MG63 (cell line): ENCODE results near the gene DDX56. TPM values are rescaled to one million over a fixed set of nuclear protein-coding genes. Genes with fewer than 3 reads are reported as not detected.
A peak's percentile ranks its signal among the peaks of the same experiment; 100 is the strongest.
"Not testable (repeated sequence)": the region's sequence is repeated elsewhere in the genome, so short reads cannot be mapped to it uniquely, and the experiment has no call there.

Experiments used
- DNase-seq: peaks from one replicate; pipeline ENCODE4 v3.0.0-alpha.2; 2020
- H3K27me3 ChIP-seq: fragments of 250-450 bp; sonication (Bioruptor Pico); 2 replicates; pipeline ENCODE4 v1.5.1; 2020; ENCODE audit warnings: mild to moderate bottlenecking, moderate library complexity
- H3K36me3 ChIP-seq: fragments of 250-450 bp; sonication (Bioruptor Pico); 2 replicates; pipeline ENCODE4 v1.5.1; 2020; ENCODE audit warnings: mild to moderate bottlenecking, moderate library complexity
- H3K4me3 ChIP-seq: fragments of 250-450 bp; sonication (Bioruptor Pico); 2 replicates; pipeline ENCODE4 v1.5.1; 2020; ENCODE audit warnings: mild to moderate bottlenecking, moderate library complexity
- H3K9me3 ChIP-seq: fragments of 250-450 bp; sonication (Bioruptor Pico); 2 replicates; pipeline ENCODE4 v1.5.1; 2020; ENCODE audit warnings: mild to moderate bottlenecking, moderate library complexity
- total RNA-seq: library from RNA; depleted of rRNA; stranded (reverse); fragments of >200 nt; shearing (Covaris generic); gene quantifications from 2 replicates; pipeline ENCODE4 v1.2.3, GENCODE V29; 2014; ENCODE audit warnings: low replicate concordance

The DDX56 gene
- total RNA-seq, 1 experiment from 2014 or later, result 155 TPM

GRCh38 chr7:44604941-44605340, 31.2 kb upstream of the DDX56 start:
- peaks cover 7% of the 10 kb centered on the region for H3K36me3 ChIP-seq
- H3K4me3 ChIP-seq, result no peak overlapping the region
- no peaks in the 10 kb centered on the region for H3K27me3 ChIP-seq
- H3K9me3 ChIP-seq, result no peaks in the 10 kb centered on the region
- no peak for DNase-seq

- Histone ChIP-seq H3K27me3 (no peaks in the 10 kb centered on the region), H3K4me3 (no peak overlapping the region), H3K9me3 (no peaks in the 10 kb centered on the region), H3K36me3 (peaks cover 7% of the 10 kb centered on the region)
- no peak for DNase-seq
Measured at GRCh38 chr7:44603193-44603592, 29.5 kb upstream of the DDX56 start.

GRCh38 chr7:44602576-44602910, 28.8 kb upstream of the DDX56 start:
- H3K27me3 ChIP-seq, result no peaks in the 10 kb centered on the region
- peaks cover 2% of the 10 kb centered on the region for H3K36me3 ChIP-seq
- DNase-seq, result no peak
- no peak overlapping the region for H3K4me3 ChIP-seq
- no peaks in the 10 kb centered on the region for H3K9me3 ChIP-seq

GRCh38 chr7:44599222-44599621, 25.5 kb upstream of the DDX56 start:
- H3K27me3 ChIP-seq, result no peaks in the 10 kb centered on the region
- H3K36me3 ChIP-seq, result no peaks in the 10 kb centered on the region
- no peaks in the 10 kb centered on the region for H3K9me3 ChIP-seq
- H3K4me3 ChIP-seq, result no peak overlapping the region
- DNase-seq, result no peak

GRCh38 chr7:44597181-44597580, 23.5 kb upstream of the DDX56 start:
- H3K27me3 ChIP-seq, H3K4me3 ChIP-seq, H3K9me3 ChIP-seq, DNase-seq, H3K36me3 ChIP-seq: not testable (repeated sequence)

GRCh38 chr7:44595934-44596635, 22.4 kb upstream of the DDX56 start:
- H3K4me3 ChIP-seq, result no peak overlapping the region
- DNase-seq, result no peak
- H3K9me3 ChIP-seq, result no peaks in the 10 kb centered on the region
- H3K36me3 ChIP-seq, result no peaks in the 10 kb centered on the region
- H3K27me3 ChIP-seq, result no peaks in the 10 kb centered on the region

GRCh38 chr7:44590910-44591309, 17.2 kb upstream of the DDX56 start:
- no peak for DNase-seq
- Histone ChIP-seq H3K4me3 (no peak overlapping the region), H3K27me3 (no peaks in the 10 kb centered on the region), H3K9me3 (no peaks in the 10 kb centered on the region), H3K36me3 (no peaks in the 10 kb centered on the region)

GRCh38 chr7:44587843-44588711, 14.4 kb upstream of the DDX56 start:
- Histone ChIP-seq H3K4me3 (no peak overlapping the region), H3K27me3 (no peaks in the 10 kb centered on the region)
- peak; percentile 20 for DNase-seq

GRCh38 chr7:44583146-44583865, 9.6 kb upstream of the DDX56 start:
- Histone ChIP-seq H3K36me3 (peaks cover 32% of the 10 kb centered on the region), H3K9me3 (no peaks in the 10 kb centered on the region), H3K27me3 (no peaks in the 10 kb centered on the region), H3K4me3 (peak overlapping the region; percentile 84)
- no peak for DNase-seq

More at GRCh38 chr7:44587843-44588711, 14.4 kb upstream of the DDX56 start:
- Histone ChIP-seq H3K9me3 (no peaks in the 10 kb centered on the region), H3K36me3 (no peaks in the 10 kb centered on the region)

GRCh38 chr7:44581879-44582603, 8.3 kb upstream of the DDX56 start, which contains the start of gene TMED4:
Gene TMED4 (minus strand): TSS chr7:44582231. CDS start chr7:44582206, 25 bp downstream.
- Histone ChIP-seq H3K9me3 (no peaks in the 10 kb centered on the region), H3K27me3 (no peaks in the 10 kb centered on the region), H3K36me3 (peaks cover 39% of the 10 kb centered on the region), H3K4me3 (peak within 1 kb of the TSS; percentile 84)
- DNase-seq, result peak; percentile 98

GRCh38 chr7:44580945-44581878, 7.5 kb upstream of the DDX56 start:
- DNase-seq, result no peak
- H3K27me3 ChIP-seq, result no peaks in the 10 kb centered on the region
- no peaks in the 10 kb centered on the region for H3K9me3 ChIP-seq
- H3K36me3 ChIP-seq, result peaks cover 39% of the 10 kb centered on the region
- peak overlapping the region; percentile 84 for H3K4me3 ChIP-seq

- Histone ChIP-seq H3K9me3 (no peaks in the 10 kb centered on the region), H3K27me3 (no peaks in the 10 kb centered on the region), H3K36me3 (peaks cover 72% of the 10 kb centered on the region), H3K4me3 (no peak overlapping the region)
- no peak for DNase-seq
Measured at GRCh38 chr7:44576228-44576627, 2.5 kb upstream of the DDX56 start.

- no peak for DNase-seq
- Histone ChIP-seq H3K9me3 (no peaks in the 10 kb centered on the region), H3K4me3 (peak overlapping the region; percentile 100; the same call in 1 of the 2 replicates), H3K27me3 (no peaks in the 10 kb centered on the region), H3K36me3 (peaks cover 72% of the 10 kb centered on the region)
Measured at GRCh38 chr7:44575054-44575453, 1.3 kb upstream of the DDX56 start.

- no peaks in the 10 kb centered on the region for H3K9me3 ChIP-seq
- peaks cover 72% of the 10 kb centered on the region for H3K36me3 ChIP-seq
- H3K4me3 ChIP-seq, result peak overlapping the region; percentile 100
- no peaks in the 10 kb centered on the region for H3K27me3 ChIP-seq
- no peak for DNase-seq
Measured at GRCh38 chr7:44574287-44574872, 672 bp upstream of the DDX56 start.

- peak; percentile 52 for DNase-seq
- H3K27me3 ChIP-seq, result no peaks in the 10 kb centered on the region
- H3K4me3 ChIP-seq, result peak overlapping the region; percentile 100
- peaks cover 77% of the 10 kb centered on the region for H3K36me3 ChIP-seq
- no peaks in the 10 kb centered on the region for H3K9me3 ChIP-seq
Measured at GRCh38 chr7:44572771-44573170, 937 bp downstream of the DDX56 start.
